Measurements from ENCODE around the gene CFAP100.
A peak's percentile ranks its signal among the peaks of the same experiment; 100 is the strongest.

Gene CFAP100

GRCh38 chr3:126424039-126424717 is 29.5 kb downstream of the CFAP100 start:
- peak; percentile 32 for DNase-seq

- peak; percentile 7 for DNase-seq
Observed at GRCh38 chr3:126424751-126425150, 30.0 kb downstream of the CFAP100 start.

- no peak for DNase-seq
Observed at GRCh38 chr3:126431103-126431534, 36.4 kb downstream of the CFAP100 start.

DNA sequence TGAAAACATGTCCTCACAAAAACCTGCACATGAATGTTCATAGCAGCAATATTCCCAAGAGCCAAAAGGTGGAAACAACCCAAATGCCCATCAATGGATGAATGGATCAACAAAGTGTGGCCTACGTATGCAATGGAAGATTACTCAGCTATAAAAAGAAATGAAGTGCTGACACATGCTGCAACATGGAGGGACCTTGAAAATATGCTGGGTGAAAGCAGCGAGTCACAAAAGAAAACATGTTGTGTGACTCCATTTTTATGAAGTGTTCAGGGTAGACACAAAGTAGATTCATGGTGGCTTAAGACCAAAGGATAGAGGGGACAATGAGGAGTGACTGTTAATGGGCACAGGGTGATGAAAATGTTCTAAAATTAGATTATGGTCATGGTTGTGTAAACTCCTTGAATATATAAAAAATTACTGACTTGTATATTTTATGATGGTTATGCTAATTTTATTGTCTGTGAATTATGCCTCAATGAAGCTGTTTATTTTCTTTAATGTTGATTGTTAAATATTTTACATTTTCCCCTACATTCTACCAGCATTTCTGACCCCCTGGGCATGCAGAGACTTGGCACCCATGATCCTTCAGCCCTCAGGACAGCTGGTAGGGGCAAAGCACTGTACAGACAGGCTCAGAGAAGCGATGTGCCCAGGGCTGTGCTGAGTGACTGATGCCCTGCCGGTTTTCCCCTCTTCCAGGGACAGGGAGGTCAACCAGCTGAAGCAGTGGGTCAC is 37.8 kb downstream of the CFAP100 start:
- no peak for DNase-seq

- no peak for DNase-seq
Observed at GRCh38 chr3:126433105-126433430, 38.4 kb downstream of the CFAP100 start.

GRCh38 chr3:126433496-126434263 is 39.0 kb downstream of the CFAP100 start:
- peak; percentile 46 for DNase-seq

DNA sequence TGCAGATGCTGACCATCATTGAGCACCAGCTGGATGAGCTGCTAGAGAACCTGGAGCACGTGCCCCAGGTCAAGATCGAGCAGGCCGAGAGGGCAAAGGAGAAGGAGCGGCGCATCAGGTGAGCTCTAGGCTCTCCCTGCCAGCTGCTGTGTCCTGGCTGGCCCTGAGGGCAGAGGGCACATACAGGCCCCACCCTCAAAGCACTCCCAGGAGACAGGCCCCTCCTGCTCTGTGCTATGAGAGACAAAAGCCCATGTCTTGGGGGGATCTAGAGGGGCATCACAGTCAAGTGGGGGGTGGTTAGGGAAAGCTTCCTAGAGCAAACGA is 39.5 kb downstream of the CFAP100 start:
- no peak for DNase-seq

GRCh38 chr3:126434931-126435411 is 40.3 kb downstream of the CFAP100 start:
- peak; percentile 40 for DNase-seq

DNA sequence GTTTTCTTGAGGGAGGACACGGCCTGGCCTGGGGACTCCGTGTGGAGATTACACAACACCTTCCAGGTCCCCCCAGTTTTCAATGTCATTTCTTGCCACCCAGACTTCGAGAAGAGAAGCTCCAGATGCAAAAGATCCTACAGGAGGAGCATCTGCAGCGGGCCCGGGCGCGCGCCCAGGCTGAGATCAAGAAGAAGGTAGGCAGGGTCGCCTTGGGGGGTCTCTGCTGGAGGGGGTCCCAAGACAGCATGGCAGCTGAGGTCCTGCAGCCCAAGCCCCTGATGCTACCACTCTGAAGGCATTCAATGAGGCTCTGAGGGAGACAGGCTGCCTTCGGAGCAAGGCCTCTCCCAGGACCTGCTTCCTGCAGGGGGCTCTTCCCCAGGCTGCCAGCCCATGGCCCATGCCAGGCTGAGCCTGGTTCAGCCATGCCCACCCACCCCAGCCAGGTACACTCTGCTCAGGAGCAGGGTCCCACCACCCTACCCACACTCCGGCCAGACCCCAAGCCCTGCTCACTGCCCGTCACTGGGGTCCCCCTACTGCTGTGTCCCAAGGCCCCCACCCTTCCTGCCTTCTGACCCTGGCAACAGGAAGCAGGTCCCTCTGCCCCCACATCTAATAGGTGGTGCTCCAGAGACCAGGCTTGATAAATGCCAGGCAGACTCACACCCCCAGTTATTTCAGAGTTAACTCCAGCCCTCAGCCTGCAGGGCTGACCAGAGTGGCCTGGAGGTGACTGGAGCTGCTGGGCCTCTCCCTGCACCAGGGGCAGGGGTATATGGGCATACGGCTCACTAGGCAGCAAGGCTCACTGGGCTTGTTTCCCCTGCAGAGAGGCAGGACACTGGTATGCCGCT is 41.0 kb downstream of the CFAP100 start:
- peak; percentile 42 for DNase-seq

DNA sequence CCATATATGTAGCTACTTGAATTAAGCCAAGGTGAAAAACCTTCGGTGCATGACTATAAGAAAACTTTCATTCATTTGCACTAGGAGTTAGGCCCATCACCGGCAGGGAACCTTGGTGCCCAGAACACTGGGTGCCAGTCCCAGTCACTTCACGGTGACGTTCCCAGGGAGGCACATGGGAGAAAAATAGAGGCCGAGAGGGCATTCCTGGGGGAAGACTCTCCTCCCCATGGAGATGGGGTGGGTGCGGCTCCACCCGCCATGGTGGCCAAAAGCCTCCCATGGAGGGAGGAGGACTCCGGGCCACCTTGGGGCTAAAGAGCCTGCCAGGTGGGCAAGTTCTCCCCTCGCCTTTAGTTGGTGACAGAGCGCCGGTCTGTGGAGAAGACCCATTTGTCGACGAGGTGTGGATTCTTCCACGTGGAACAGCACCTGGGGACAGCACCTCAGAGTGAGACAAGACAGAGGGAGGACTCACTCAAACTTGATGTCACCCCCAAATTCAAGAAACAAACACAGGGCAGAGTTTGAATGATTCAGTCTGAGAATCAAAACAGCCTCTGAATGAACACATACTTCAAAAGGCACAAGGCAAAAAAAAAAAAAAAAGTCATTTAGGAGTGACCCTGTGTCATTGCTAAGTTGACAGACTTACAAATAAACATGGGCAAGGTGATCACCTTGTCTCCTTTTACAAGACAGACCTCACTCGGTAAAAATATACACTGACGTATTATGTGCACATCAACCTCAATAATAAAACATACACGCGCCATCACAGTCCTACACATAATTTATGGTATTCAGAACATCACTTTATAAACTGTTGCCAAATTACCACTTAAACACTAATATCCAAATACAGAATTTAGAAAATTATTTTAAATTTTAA is 42.4 kb downstream of the CFAP100 start:
- DNase-seq = peak; percentile 32

DNA sequence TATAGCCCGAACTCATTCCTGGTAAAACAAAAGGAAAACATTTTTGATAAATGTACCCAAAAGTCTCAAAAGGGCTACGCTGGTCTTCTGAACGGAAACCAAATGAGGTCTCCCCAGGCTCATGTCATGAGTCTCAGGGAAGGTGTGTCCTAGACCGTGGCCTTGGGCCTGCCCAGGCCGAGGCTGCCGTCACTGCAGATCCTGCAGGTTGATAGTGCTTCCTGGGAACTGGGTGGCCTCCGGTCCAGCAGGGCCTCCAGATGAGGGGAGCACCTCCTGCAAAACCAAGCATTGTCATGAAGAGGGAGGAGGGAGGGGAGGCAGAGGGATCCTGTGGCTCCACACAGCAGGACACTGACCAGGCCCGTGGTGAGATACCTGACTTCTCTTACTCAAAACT is 43.5 kb downstream of the CFAP100 start:
- DNase-seq = no peak

DNA sequence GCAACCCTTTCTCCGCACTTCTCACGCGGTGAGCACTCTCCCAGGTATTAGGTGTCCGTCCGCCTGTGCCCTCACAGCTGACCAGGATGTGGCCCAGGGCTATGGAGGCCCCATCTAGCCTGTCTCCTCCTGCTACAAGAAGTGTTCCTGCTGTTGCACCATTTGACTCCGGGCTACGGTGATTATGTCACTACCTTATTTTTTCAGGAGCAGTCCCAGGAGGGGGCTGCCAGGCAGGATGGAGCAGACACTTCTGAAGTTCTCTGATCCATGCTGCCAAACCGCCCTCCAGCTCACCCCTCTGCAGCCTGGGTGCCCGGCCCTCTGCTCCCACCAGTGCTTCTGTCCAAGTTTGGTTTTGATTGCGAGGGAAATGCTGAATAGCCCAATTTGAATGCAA is 44.0 kb downstream of the CFAP100 start:
- DNase-seq = peak; percentile 49

GRCh38 chr3:126439346-126439967 is 44.7 kb downstream of the CFAP100 start:
- peak; percentile 37 for DNase-seq

- DNase-seq = peak; percentile 48
Observed at GRCh38 chr3:126439968-126440708, 45.4 kb downstream of the CFAP100 start.

DNA sequence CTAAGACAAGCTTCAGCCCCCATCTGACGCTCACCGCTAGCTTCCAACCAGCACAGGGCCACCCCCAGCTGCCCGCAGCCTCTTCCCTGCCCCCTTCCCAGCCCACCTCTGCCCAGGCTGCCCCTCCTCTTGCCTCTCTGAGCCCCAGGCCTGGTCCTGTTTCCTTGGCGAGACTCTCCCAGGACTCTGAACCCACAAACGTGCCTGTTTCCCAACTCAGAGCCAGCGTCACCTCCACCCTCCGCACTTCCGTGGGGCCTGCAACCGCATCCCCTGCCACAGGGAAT is 45.9 kb downstream of the CFAP100 start:
- DNase-seq = peak; percentile 40

DNA sequence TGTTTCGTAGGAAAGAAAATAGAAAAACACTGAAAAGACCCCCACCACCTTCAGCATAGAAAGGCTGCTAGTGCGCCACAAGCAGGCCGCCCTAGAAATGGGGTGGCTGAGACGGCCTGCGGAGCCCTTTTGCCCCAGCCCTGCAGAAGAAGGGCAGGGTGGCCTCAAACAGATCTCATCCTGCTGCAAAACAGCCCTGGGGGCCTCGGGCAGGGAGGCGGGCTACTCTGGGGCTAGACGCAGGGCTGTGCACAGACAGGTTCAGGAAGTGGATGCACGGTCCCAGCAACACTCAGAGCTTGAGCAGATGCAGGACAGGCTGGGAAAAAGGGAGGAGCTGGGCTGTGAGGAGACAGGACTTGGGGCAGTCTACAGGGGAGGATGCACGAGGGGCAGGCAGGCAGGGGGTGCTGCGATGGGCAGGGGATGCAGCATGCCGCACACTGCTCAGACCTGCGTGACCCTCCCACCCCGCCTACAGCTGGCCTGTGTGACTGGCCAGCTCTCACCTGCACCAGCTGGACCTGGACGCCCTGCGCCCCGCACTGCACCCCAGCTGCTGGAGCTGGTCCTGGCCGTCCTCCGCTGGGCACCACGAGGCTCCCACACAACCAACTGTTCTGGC is 46.7 kb downstream of the CFAP100 start:
- DNase-seq = peak; percentile 33

- DNase-seq = no peak
Observed at GRCh38 chr3:126442094-126442855, 47.6 kb downstream of the CFAP100 start.

DNA sequence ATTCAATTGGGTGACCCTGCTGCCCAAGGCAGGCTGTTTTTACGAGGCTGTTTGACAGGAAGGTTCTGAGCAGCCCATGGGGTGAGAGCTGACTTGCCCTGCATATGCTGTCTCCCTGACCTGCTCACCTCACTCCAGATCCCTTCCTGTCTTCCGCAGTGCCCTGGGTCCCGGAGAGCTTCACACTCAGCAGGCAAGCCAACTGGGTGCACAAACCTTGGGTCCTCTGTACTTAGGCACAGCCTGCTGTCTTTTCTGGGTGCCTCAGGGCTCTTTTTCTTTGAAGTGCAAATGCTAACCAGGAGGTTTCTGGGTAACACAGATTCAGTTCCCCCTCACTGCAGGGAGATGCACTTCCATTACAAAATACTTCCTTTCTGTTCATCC is 48.1 kb downstream of the CFAP100 start:
- peak; percentile 43 for DNase-seq

GRCh38 chr3:126445506-126445905 is 50.8 kb downstream of the CFAP100 start:
- peak; percentile 44 for DNase-seq

GRCh38 chr3:126446301-126446700 is 51.6 kb downstream of the CFAP100 start:
- peak; percentile 32 for DNase-seq

Measured in activated CD8-positive, alpha-beta memory T cell treated with anti-CD3 and anti-CD28 coated beads for 24 hours (primary cell).